Right renal cortex interstitium (tissue), 3 donors: ENCODE measurements around the gene RPS5. TPM values are rescaled to one million over a fixed set of nuclear protein-coding genes. Genes with fewer than 3 reads are reported as not detected.
"Not testable (repeated sequence)": the region's sequence is repeated elsewhere in the genome, so short reads cannot be mapped to it uniquely, and the experiment has no call there.

ENCODE experiments used
- DNase-seq, 3 donors: peaks; one replicate each; pipeline ENCODE4 v3.0.0-alpha.2; 2013; ENCODE audit warnings: low read depth in 3 of 3, low spot score in 2 of 3
- polyA plus RNA-seq, 3 donors: library from polyadenylated mRNA; unstranded; fragments of 120-200 nt; gene quantifications; one replicate each; pipeline ENCODE4 v1.2.1, GENCODE V29; 2013; ENCODE audit not compliant: insufficient read length in 3 of 3

RPS5 gene
- polyA plus RNA-seq, 3 donors, result 846 to 997 (median 995) TPM

- peak; percentile 97 to 98 (median 98) for DNase-seq
Measured at GRCh38 chr19:58400916-58401839, 14.1 kb downstream of the RPS5 start.

GRCh38 chr19:58401840-58402421 is 14.9 kb downstream of the RPS5 start:
- no peak for DNase-seq

- DNase-seq, result not testable (repeated sequence)
Measured at GRCh38 chr19:58403920-58404478, 16.9 kb downstream of the RPS5 start.

GRCh38 chr19:58406818-58407657 is 20.0 kb downstream of the RPS5 start:
- DNase-seq, result no peak

GRCh38 chr19:58407658-58408151 is 20.6 kb downstream of the RPS5 start:
- no peak for DNase-seq

- DNase-seq, result peak; percentile 78 to 96 (median 90)
Measured at GRCh38 chr19:58408152-58409009, 21.3 kb downstream of the RPS5 start, which contains the start of gene ZNF584. Gene ZNF584 (plus strand): TSS chr19:58408649. CDS start chr19:58409148, 499 bp downstream.

- no peak for DNase-seq
Measured at GRCh38 chr19:58409010-58409790, 22.1 kb downstream of the RPS5 start.

- DNase-seq, result no peak
Measured at GRCh38 chr19:58416604-58417003, 29.5 kb downstream of the RPS5 start.

GRCh38 chr19:58417071-58417470 is 30.0 kb downstream of the RPS5 start:
- no peak for DNase-seq

GRCh38 chr19:58428617-58429016 is 41.5 kb downstream of the RPS5 start:
- DNase-seq, result no peak

- DNase-seq, result no peak
Measured at GRCh38 chr19:58429745-58430144, 42.7 kb downstream of the RPS5 start.

- no peak for DNase-seq
Measured at GRCh38 chr19:58434217-58434616, 47.1 kb downstream of the RPS5 start.

GRCh38 chr19:58439576-58440554 is 52.8 kb downstream of the RPS5 start, which contains the start of gene ZNF132:
Gene ZNF132 (minus strand): TSS chr19:58440153. CDS start chr19:58439821, 332 bp downstream.
- DNase-seq, result peak; percentile 98 to 99 (median 99)

GRCh38 chr19:58440556-58440955 is 53.5 kb downstream of the RPS5 start:
- DNase-seq, result no peak

GRCh38 chr19:58442986-58443385 is 55.9 kb downstream of the RPS5 start:
- not testable (repeated sequence) for DNase-seq
